H1 (cell line): ENCODE results near the gene TMTC4.

ENCODE experiments used
- RFX5 ChIP-seq: IDR thresholded peaks from 2 replicates; pipeline ENCODE4 v1.6.1; 2011; ENCODE audit warnings: low read depth, low read length, improper control_type of control experiment, borderline replicate concordance
- TF ChIP-seq, protein P1 (sequence below), 3 experiments: IDR thresholded peaks; 1 replicate in 2 of 3; 2 replicates in 1 of 3; pipeline versions ENCODE4 v1.5.1 to v1.6.1; 2011; ENCODE audit warnings: low read length in 3 of 3, mild to moderate bottlenecking in 3 of 3, inconsistent platforms in 2 of 3, low read depth in 1 of 3, moderate library complexity in 1 of 3; ENCODE audit not compliant: insufficient read depth in 1 of 3; ENCODE audit errors: control extremely low read depth in 1 of 3

DNA sequence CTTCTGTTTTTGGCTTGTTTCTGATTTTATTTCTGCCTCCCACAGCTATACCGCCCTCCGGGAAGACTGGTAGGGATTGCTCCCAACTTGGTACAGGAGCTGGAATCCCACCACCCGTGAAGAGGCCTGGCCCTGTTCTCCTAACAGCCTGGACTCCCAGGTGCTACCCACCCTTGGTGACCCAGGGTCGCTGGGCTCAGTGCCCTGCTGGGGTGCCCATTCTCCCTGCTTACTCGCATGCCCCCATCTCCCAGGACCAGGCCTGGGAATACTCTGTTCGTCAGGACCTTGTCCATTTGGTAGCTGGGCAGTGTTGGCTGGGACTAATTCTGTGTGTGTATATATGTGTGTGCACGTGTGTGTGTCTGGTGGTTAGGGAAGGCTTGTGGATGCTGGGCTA is 41.0 kb upstream of the TMTC4 start:
- TF ChIP-seq, protein P1, sequence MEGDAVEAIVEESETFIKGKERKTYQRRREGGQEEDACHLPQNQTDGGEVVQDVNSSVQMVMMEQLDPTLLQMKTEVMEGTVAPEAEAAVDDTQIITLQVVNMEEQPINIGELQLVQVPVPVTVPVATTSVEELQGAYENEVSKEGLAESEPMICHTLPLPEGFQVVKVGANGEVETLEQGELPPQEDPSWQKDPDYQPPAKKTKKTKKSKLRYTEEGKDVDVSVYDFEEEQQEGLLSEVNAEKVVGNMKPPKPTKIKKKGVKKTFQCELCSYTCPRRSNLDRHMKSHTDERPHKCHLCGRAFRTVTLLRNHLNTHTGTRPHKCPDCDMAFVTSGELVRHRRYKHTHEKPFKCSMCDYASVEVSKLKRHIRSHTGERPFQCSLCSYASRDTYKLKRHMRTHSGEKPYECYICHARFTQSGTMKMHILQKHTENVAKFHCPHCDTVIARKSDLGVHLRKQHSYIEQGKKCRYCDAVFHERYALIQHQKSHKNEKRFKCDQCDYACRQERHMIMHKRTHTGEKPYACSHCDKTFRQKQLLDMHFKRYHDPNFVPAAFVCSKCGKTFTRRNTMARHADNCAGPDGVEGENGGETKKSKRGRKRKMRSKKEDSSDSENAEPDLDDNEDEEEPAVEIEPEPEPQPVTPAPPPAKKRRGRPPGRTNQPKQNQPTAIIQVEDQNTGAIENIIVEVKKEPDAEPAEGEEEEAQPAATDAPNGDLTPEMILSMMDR (IDR thresholded peaks at IDR 0.05; ENCODE audit: control extremely low read depth in 1 of 3, insufficient read depth in 1 of 3, low read depth in 1 of 3, low read length in 3 of 3): no peak
- no peak for TF ChIP-seq RFX5
